DND-41 (cell line): ENCODE results near the gene SH3GLB2.

Experiments used
- CTCF ChIP-seq: IDR thresholded peaks from 2 replicates; pipeline ENCODE4 v1.5.1; 2012; ENCODE audit warnings: borderline replicate concordance, low read length, moderate library complexity, mild to moderate bottlenecking; ENCODE audit not compliant: poor library complexity, severe bottlenecking; ENCODE audit errors: extremely low read depth
- EZH2 ChIP-seq: IDR thresholded peaks from 3 replicates; pipeline ENCODE4 v1.6.1; 2012; ENCODE audit warnings: borderline replicate concordance, low read depth, mild to moderate bottlenecking, moderate library complexity, low read length, inconsistent platforms; ENCODE audit not compliant: severe bottlenecking

GRCh38 chr9:129053020-129053419 lies 24.9 kb upstream of the SH3GLB2 start:
- TF ChIP-seq CTCF (no peak), EZH2 (no peak)
